ENCODE data around the gene LRRC8E. TPM values are rescaled to one million over a fixed set of nuclear protein-coding genes. Genes with fewer than 3 reads are reported as not detected.
"Not testable (repeated sequence)": the region's sequence is repeated elsewhere in the genome, so short reads cannot be mapped to it uniquely, and the experiment has no call there.

Gene LRRC8E
- total RNA-seq, 1 donor from 2014 or later: 3.0 TPM

DNA sequence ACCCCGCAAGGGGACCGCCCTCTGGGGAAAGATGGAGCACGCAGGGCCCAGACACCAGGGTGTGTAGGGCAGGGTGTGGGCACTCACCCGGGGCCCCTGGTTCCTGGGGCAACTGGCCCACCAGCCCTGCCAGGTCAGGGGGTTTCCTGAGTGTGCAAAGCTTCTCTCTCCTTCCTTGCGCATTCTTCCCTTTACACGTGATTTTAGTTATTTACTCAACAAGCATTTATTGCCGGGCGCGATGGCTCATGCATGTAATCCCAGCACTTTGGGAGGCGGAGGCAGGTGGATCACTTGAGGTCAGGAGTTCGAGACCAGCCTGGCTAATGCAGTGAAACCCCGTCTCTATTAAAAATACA lies 34.6 kb upstream of the LRRC8E start:
- DNase-seq (ENCODE audit: extremely low read depth, low read depth, low spot score): no peak

DNA sequence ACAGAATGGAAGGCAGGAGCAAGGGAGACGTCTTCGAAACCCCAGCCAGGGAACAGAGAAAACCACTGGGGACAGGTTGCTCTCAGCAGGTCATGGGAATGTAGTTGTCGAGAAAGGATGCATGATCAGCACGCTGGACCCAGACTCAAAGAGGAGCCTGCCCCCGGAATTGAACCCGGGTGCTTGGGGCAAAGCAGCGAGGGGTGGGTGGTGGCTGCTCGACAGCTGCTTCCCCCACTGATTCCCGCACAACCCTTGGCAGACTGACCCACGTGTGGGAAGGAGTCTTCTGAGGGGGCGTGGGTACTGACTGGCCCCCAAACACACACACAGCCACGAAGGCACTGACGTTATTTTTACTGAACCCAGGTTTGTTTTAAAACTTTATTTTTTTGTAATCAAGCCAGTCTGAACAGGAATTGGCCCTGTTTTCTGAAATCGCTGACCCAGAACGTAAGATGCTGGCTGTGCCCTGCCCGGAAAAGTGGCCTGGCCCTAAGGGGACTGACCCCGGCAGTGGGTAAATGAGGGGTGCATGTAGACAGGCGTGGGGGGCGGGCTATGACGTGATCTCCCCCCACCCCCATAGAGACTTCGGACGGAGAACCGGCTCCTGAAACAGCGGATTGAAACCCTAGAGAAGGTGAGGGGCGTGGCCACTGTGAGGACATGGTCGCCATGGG lies 32.7 kb upstream of the LRRC8E start:
- DNase-seq (ENCODE audit: extremely low read depth, low read depth, low spot score): no peak

DNA sequence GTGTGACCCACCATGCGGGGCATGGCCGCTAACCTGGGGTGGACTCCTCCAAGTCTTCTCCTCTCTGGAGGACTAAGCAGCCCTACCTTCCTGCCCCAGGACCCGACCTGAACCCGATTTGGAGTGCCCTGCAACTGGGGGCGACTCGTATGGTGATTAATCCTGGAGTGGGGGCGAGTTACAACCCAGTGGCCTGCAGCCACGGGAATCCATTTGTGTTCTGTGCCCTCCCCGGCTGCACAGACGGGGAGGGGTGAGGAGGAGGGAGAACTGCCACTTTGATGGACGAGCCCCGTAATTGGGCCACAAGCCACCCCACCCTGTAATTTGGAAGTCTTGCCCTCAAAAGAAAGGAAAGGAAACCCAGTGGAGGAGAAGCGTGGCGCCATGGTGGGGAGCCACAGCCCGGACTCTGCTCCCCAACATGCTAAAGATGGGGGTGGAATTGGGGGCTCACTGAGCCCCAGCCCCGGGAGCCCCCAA lies 32.2 kb upstream of the LRRC8E start:
- DNase-seq (ENCODE audit: extremely low read depth, low read depth, low spot score): no peak

DNA sequence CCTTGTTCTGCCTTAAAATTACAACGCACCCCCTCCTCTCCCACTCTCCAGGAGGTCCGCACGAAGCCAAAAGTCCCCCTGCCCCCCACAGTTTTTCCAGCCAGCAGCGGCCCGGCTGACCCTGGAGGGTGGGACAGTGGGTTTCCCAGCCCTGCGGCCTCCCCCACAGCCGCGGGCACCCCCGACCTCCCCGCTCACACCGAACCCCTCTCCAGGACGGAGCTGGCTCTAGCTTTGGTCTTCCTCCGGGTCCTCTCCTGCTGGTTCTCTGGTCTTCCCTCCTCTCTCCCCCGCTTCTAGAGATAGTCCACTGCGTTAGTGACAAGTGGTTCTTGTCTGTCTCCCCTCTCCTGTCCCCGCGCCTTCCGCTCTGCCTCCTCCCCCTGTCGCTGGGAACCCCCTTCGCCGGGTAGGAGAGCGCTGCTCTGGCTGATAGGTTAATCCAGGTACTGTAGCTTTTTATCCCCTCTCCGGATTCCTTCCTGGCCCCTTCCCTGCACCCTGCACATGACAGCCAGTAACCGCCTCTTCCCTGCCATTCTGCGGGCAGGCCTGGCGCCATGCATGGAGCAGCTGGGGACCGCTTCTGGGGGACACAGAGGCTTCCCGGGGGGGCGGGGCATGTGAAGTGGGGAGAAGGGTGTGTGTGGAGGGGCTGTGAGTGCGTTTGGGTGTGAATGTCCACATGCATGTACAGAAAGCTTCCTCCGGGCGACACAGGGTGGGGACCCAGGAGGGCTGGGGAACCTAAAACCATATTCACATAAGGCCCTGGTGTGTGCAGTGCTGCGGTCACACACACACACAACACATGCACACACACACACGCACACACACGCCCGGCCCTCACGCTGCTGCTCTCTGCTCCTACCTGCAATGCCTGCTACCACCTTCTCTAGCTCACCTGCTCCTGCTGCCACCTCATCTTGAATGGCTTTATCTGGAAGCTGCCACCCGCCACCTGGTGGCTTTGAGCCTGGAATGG lies 31.3 kb upstream of the LRRC8E start:
- no peak for DNase-seq (ENCODE audit: extremely low read depth, low read depth, low spot score)

DNA sequence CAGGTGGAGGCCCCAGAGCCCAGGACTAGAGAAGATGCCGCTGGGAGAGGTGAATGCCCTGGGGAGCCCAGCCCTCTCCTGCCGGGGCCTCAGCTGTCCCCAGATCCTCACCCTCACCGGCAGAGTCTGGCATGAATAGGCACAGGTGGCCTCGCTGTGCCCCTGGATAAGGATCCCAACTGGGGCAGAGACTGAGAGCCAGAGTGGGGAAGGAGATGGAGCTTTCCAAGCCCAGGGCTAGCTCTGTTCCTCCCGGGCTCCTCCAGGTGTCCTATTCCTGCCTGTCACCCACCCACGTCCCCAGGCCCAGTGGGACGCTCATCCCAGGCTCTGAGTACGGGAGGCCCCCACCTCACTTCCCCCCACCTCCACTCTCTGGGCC lies 30.6 kb upstream of the LRRC8E start:
- no peak for DNase-seq (ENCODE audit: extremely low read depth, low read depth, low spot score)

DNA sequence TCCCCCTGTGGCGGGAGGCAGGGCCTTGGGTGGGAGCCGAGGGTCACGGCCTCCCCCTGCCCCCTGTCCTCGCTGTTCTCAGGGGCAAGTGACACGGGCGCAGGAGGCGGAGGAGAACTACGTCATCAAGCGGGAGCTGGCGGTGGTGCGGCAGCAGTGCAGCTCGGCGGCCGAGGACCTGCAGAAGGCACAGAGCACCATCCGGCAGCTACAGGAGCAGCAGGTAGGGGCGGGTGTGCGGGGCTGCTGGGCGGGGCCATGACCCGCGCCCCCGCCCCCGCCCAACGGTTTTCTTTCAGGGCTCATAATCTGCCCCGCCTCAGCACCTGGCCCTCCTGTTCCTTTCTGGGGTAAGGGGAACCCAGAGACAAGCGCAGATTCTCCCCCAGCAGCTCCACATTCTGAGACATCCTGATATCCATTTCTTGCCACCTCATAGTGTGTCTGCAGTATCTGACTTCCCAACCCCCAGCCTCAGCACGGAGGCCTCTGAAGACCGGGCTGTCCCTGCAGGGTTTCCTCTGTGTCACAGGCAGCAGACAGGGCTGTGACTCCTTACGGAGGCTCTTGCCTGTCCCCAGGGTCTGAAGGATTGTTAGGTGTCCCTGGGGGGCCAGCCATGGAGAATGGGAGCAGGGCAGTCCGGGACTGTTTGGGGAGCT lies 30.1 kb upstream of the LRRC8E start:
- DNase-seq (ENCODE audit: extremely low read depth, low read depth, low spot score): no peak

DNA sequence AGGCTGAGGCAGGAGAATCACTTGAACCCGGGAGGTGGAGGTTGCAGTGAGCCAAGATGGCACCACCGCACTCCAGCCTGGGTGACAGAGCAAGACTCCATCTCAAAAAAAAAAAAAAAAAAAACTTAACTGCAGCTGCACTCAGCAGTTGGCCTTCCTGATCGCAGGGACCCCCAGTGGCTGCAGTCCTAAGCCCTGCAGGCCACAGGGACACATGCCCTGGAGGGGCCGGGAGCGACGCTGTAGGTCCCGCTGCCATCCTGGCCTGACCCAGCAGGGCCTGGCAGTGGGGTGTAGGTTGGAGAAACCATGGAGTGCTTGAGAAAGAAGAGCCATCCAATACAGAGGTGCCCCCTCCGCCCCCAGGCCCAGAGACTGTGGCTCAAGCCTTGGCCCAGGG lies 29.2 kb upstream of the LRRC8E start:
- DNase-seq (ENCODE audit: extremely low read depth, low read depth, low spot score): not testable (repeated sequence)

DNA sequence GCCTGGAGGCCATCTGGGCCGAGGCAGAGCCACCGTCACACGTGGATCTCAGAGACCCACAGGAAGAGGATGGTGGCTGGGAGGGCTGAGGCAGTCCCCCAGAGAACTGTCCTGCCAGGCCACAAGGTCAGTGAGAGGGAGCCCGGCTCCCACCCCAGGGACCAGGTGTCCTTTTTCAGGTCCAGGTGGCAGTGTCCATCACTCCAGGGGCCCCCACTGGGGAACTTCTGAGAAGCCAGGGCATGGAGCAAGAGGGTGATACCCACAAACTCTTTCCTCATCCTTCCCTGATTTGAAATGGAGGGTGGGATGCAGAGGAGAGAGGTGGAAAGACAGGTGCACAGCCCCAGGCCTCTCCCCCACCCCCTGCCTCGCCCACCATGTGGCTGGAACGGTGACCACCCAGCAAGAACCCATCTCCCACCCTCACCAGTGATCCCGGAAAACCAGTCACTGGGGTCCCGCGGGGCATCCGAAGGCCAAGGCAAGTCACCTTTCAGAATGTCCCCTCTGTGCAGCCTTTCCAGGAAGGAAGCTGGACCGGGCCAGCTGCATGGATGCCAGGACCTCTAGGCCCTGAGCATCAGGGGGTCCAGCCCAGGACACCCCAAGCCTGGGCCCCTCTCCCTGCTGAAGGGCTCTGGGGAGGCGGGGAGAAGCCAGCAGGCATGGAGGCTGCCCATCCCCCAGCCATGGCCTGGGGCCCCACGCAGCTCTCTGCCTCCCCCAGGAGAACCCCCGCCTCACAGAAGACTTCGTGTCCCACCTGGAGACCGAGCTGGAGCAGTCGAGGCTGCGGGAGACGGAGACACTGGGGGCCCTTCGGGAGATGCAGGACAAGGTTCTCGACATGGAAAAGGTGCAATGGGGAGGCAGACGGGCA lies 28.2 kb upstream of the LRRC8E start:
- DNase-seq (ENCODE audit: extremely low read depth, low read depth, low spot score): no peak

DNA sequence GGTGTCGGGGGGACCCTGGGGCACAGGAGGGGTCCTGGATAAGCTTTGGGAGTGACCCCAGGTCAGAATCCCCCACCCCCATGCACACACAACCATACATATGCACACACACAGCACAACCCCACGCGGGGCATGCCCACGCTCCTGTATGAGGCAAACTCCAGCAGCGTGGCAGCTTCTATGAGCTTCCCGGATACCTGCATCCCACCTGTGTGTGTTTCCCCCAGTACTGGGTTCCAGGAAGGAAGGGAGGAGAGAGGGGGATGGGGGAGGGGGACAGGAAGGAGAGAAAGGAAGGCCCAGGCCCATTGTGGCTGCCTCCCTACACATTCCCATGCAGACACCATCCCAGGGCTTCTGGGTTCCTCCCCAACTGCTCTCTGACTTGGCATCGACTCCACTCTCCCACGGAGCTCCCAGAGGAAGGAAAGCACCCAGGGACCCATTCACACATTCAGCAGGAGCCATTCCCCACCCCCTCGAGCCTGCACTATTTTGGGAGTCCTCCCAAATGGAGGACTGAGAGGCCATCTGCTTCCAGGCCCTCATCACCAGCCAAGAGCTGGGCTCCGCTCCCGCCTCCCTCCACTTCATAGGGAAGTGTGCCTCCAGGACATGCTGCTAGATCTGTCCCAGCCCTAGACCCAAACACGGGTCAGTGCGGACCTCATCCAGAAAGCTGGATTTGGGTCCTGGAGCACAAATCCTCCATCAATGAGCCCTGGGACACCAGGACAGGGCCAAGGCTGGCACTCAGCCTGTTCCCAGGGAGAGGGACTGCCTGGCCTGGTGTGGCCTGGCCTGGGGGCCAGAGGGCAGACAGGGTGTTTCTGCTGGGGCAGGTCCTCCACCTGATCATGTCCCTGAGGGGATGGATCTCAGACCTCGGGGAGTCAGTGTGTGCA lies 27.3 kb upstream of the LRRC8E start:
- no peak for DNase-seq (ENCODE audit: extremely low read depth, low read depth, low spot score)

DNA sequence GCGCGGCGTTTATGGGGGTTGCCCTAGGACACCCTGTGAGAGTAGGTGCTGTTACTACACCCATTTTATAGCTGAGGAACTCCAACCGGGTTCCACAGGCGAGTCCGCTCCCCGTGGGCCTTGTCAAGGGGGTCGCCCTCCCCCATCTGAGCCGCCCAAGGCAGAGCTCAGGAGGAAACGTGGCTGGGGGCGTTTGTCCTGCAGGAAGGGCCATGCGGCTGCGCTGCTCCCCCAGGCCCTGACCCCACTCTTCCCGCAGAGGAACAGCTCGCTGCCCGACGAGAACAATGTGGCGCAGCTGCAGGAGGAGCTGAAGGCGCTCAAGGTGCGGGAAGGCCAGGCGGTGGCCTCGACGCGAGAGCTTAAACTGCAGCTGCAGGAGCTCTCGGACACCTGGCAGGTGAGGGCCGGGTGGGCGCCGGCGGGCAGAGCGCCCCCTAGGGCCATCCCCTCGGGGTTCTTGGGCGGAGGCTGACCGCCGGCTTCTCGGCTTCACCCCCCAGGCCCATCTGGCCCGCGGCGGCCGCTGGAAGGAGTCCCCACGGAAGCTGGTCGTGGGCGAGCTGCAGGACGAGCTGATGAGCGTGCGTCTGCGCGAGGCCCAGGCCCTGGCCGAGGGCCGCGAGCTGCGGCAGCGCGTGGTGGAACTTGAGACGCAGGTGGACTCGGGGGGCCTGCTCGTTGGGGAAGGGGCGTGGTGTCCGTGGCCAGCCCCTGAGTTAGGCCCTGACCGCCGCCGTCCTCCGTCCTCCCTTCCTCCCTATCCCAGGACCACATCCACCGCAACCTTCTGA lies 26.5 kb upstream of the LRRC8E start:
- DNase-seq (ENCODE audit: extremely low read depth, low read depth, low spot score): no peak

DNA sequence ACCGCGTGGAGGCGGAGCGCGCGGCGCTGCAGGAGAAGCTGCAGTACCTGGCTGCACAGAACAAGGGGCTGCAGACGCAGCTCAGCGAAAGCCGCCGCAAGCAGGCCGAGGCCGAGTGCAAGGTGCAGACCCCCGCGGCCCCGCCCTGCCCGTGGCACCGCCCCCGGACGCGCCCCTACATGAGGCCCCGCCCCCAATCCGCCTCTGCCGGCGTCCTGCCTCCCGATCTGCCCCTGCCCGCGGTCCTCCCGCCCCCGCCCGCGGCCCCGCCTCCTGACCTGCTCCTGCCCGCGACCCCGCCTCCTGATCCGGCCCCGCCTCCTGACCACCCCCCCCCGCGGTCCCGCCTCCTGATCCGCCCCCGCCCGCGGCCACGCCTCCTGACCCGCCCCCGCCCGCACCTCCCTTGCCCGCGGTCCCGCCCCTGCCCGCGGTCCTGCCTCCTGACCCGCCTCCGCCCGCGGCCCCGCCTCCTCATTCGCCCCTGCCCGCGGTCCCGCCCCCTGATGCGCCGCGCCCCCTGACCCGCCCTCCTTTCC lies 25.8 kb upstream of the LRRC8E start:
- no peak for DNase-seq (ENCODE audit: extremely low read depth, low read depth, low spot score)

DNA sequence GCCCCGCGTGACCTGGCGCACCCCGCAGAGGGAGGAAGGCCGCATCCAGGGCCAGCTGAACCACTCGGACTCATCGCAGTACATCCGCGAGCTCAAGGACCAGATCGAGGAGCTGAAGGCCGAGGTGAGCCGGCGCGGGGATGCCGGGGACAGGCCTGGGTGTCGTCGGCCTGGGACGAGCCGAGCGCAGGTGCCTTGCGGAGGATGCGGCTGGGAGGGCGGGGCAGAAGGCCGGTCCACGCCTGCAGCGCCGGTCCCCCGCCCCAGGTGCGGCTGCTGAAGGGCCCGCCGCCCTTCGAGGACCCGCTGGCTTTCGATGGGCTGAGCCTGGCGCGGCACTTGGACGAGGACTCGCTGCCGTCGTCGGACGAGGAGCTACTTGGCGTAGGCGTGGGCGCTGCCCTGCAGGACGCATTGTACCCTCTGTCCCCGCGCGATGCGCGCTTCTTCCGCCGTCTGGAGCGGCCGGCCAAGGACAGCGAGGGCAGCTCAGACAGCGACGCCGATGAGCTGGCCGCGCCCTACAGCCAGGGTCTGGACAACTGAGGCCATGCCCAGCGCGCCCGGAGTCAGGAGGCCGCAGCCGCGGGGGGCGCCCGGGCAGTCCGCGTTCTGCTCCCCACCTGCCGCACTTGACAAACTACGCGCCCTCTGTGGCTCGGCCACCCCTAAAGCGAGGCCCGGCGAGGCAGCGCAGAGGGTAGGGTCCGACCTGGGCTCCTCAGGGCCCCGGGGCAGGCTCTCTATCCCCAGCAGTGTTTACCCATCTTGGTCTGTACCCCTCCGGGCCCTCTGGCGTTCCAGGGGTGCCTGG lies 24.9 kb upstream of the LRRC8E start:
- DNase-seq (ENCODE audit: extremely low read depth, low read depth, low spot score): no peak

DNA sequence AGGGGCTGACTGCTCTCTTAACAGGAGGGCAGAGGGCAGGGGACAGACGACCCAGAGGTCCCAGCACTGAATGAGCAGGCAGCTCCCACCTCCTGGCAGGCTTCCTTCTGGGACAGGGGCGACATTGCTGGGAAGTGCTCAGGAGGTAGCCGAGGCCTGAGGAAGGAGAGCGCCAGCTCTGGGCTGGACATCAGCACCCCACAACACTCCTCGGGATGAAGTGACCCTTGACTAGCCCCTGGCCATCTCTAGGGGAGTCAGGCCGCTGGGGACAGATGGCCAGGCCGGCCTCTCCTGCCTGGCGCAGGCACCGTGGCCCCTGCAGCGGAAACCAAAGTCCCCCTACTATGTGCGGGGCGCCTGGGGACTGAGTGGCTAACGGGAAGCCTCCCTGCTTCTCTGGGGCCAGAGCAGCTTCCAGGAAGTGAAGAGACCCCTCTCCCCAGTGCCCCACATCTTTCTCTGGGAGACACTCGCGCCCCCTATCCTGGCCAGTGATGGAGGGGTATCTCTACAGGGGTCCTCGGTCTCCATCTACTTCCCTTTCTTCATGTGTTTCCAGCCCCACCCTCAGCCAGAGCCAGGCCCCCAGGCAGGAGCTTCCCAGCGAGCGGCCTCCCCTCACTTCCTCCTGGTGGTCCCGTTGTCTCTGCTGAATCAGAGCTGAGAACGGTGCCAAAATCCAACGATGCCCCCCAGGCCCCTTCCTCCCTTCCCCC lies 24.2 kb upstream of the LRRC8E start:
- no peak for DNase-seq (ENCODE audit: extremely low read depth, low read depth, low spot score)

DNA sequence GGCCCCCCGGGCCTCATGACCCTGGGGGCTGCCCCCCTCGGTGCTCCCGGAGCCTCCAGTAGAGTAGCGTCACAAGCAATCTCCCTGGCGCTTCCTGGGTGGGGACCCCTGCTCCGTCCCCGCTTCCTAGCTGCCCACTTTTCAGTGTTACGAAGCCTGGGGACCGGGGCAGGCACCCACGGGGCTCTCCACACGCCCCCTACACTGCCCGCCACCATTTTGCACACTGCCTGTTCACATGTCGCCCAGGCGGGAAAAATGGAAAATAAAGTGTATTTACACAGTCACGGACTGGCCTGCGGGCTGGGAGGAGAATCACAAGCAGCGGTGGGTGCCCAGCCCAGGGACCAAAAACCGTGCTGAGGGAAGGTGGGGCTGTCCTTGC lies 23.6 kb upstream of the LRRC8E start:
- no peak for DNase-seq (ENCODE audit: extremely low read depth, low read depth, low spot score)

DNA sequence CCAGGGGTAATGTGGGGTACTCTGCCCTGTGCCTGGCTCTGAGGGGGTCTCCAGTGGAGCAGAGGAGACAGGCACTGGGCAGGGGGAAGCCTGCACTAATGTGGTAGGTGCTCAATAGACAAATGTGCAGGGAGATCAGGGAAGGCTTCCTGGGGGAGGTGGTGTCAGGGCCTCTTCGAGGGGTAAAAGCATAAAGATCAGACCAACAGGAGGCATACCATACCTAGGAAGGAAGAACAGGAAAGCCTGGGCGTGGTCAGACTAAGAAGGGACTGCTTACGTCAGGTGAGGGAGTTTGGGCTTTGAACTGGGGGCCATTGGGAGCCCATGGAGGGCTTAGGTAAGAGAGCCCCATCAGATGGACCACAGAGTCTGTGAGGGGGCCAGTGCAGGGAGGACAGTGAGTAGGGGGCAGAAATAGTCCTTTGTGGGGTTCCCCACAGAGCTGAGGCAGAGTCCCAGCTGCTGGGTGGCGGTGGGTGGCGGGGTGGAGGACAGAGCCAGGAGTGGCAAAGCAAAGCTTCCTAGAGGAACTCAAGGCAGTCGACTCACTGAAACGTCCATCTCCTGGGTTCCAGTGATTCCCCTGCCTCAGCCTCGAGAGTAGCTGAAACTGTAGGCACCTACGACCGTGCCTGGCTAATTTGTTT lies 22.9 kb upstream of the LRRC8E start:
- no peak for DNase-seq (ENCODE audit: extremely low read depth, low read depth, low spot score)

DNA sequence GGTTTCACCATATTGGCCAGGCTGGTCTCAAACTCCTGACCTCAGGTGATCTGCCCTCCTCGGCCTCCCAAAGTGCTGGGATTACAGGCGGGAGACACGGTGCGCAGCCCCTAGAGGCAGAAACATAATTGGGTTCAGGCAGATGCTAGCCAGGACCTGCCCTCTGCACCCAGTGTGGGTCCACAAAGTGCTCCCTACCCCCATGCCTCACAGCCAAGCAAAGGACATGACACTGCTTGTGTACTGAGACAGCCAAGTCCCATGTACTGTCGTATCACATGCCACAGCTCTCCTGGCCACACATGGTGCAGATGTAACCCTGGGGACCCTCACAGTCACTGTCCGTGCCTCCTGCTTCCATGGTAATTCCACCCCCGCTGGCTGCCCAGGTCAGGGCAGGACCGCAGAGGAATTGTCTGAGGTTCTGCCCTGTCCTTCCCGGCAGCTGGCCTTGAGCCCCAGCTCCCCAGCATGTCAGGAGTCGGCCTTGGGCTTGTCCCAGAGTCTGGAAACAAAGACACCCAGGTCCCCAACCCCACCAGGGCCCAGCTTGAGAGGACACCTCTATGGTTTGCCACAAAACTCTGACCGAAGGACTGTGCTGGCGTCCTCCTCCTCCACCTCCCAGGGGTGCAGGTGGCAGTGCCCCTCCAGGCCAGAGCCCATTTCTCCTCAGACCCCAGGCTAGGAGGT lies 21.8 kb upstream of the LRRC8E start:
- no peak for DNase-seq (ENCODE audit: extremely low read depth, low read depth, low spot score)
